PC-3 (cell line): ENCODE results near the gene CS. TPM values are rescaled to one million over a fixed set of nuclear protein-coding genes. Genes with fewer than 3 reads are reported as not detected.
"Not testable (repeated sequence)": the region's sequence is repeated elsewhere in the genome, so short reads cannot be mapped to it uniquely, and the experiment has no call there.

Experiments used
- ATAC-seq: fragments of 200-7000 bp; cut with Tn5 transposase; 2 replicates; pipeline ENCODE4 v1.9.1; 2020; ENCODE audit warnings: mild to moderate bottlenecking, moderate library complexity
- BruUV-seq: library from RNA; stranded (reverse); fragments of 400-500 nt; replicated peaks from 2 replicates; lab custom pipeline; 2021; lab: Mats Ljungman, UMichigan
- CTCF ChIA-PET: fragments of 300-600 bp; sonication (Branson Sonifier 250); formaldehyde crosslinking; loops from one replicate; lab custom pipeline; 2022; ENCODE audit warnings: antibody characterized with exemption; lab: Charles Lee
- POLR2A ChIA-PET: fragments of 300-600 bp; sonication (Branson Sonifier 250); formaldehyde crosslinking; loops from one replicate; lab custom pipeline; 2022; ENCODE audit warnings: antibody characterized with exemption; ENCODE audit not compliant: unreplicated experiment; lab: Charles Lee
- DNase-seq: peaks from one replicate; pipeline ENCODE4 v3.0.0-alpha.2; 2015
- H2AFZ ChIP-seq: fragments of 300-600 bp; sonication (generic); 2 replicates; pipeline ENCODE4 v1.6.0; 2016; ENCODE audit warnings: antibody characterized with exemption, low read length
- H3F3A ChIP-seq: fragments of 300-600 bp; sonication (generic); one replicate; pipeline ENCODE4 v1.6.0; 2017; ENCODE audit warnings: antibody characterized with exemption, low read length, control low read depth, mild to moderate bottlenecking; ENCODE audit not compliant: unreplicated experiment
- H3K27ac ChIP-seq: fragments of 300-600 bp; sonication (generic); 2 replicates; pipeline ENCODE4 v1.5.1; 2016; ENCODE audit warnings: mild to moderate bottlenecking, low read length
- H3K27me3 ChIP-seq: fragments of 300-600 bp; sonication (generic); 2 replicates; pipeline ENCODE4 v1.6.1; 2016; ENCODE audit warnings: low read length, mixed read lengths
- H3K36me3 ChIP-seq: fragments of 300-600 bp; sonication (generic); 2 replicates; pipeline ENCODE4 v1.6.1; 2016; ENCODE audit warnings: low read depth, mixed run types, low read length, mixed read lengths
- H3K4me1 ChIP-seq: fragments of 300-600 bp; sonication (generic); 2 replicates; pipeline ENCODE4 v1.5.1; 2016; ENCODE audit warnings: low read length; ENCODE audit not compliant: insufficient read depth
- H3K4me2 ChIP-seq: fragments of 300-600 bp; sonication (generic); 2 replicates; pipeline ENCODE4 v1.6.0; 2016; ENCODE audit warnings: low read length
- H3K4me3 ChIP-seq: fragments of 300-600 bp; sonication (generic); 2 replicates; pipeline ENCODE4 v1.5.1; 2016; ENCODE audit warnings: mild to moderate bottlenecking, low read length, mixed read lengths
- H3K79me2 ChIP-seq: fragments of 300-600 bp; sonication (generic); 2 replicates; pipeline ENCODE4 v1.6.1; 2017; ENCODE audit warnings: low read length, mixed read lengths
- H3K9ac ChIP-seq: fragments of 300-600 bp; sonication (generic); 2 replicates; pipeline ENCODE4 v1.6.0; 2016; ENCODE audit warnings: mild to moderate bottlenecking, low read length
- H3K9me2 ChIP-seq: fragments of 300-600 bp; sonication (generic); replicated peaks from 2 replicates; pipeline ENCODE4 v1.6.1; 2016; ENCODE audit warnings: mixed run types, low read length, mixed read lengths
- H3K9me3 ChIP-seq: fragments of 300-600 bp; sonication (generic); 2 replicates; pipeline ENCODE4 v1.6.1; 2016; ENCODE audit warnings: low read length, mixed read lengths
- H4K20me1 ChIP-seq: fragments of 300-600 bp; sonication (generic); 2 replicates; pipeline ENCODE4 v1.6.1; 2016; ENCODE audit warnings: low read length, mixed read lengths
- EZH2 ChIP-seq: fragments of 300-600 bp; sonication (generic); IDR thresholded peaks from one replicate; pipeline ENCODE4 v1.6.1; 2017; ENCODE audit warnings: antibody characterized with exemption, mild to moderate bottlenecking, low read length; ENCODE audit not compliant: unreplicated experiment
- EZH2phosphoT487 ChIP-seq: fragments of 300-600 bp; sonication (generic); IDR thresholded peaks from 2 replicates; pipeline ENCODE4 v1.6.1; 2018; ENCODE audit warnings: mild to moderate bottlenecking, antibody characterized with exemption, low read length, borderline replicate concordance
- intact Hi-C: fragments of 100-400 bp; cut with micrococcal nuclease; formaldehyde crosslinking; loops from 2 replicates; pipeline ENCODE4 v1.9.0; 2023
- total RNA-seq: library from RNA; depleted of rRNA; stranded (reverse); fragments of >200 nt; gene quantifications from 2 replicates; pipeline ENCODE4 v1.2.3, GENCODE V29; 2014
- TF ChIP-seq, protein P1 (sequence below): fragments of 300-600 bp; sonication (generic); conservative IDR thresholded peaks from 2 replicates; pipeline ENCODE4 v1.5.1; 2017; ENCODE audit warnings: antibody characterized with exemption, low read depth, mild to moderate bottlenecking, low read length

Gene CS
- total RNA-seq, 1 experiment from 2014 or later, result 182 TPM

DNA sequence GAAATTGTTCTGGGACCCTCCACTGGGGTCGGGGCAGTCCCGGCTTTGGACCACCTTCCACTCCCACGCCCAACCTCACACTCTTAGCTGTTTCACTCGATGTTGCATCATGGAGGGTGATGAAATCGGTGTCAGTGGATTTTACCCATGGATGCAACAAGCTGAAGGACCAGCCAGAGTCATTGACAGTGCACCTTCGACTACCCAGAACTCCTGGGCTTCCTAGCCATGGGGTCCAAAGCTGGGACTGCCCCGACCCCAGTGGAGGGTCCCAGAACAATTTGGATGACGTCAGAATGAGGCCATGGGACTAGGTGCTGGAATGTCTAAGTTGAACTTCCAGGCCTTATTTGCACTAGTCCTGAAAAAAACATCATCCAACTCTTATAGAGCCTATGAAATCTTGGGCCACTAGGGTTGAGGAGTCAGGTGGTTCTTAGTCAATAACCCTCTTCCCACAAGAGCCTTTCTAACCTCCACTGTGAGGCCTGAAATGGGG, 37.7 kb upstream of the CS start:
- intact Hi-C loops, result no loop called here
- H3K4me2 ChIP-seq, result 0 out of 2 replicates have a peak overlapping the region, but pooled peaks have one; percentile 39
- H4K20me1 ChIP-seq, result no peaks in the 10 kb centered on the region
- ChIA-PET POLR2A (no interaction called here), CTCF (no interaction called here)
- H3K4me1 ChIP-seq, result peaks cover 37% of the 10 kb centered on the region
- BruUV-seq, result no TSS peak
- H3K79me2 ChIP-seq, result no peaks in the 10 kb centered on the region
- no peak overlapping the region for H2AFZ ChIP-seq
- no peaks in the 10 kb centered on the region for H3K9me2 ChIP-seq
- no peaks in the 10 kb centered on the region for H3K36me3 ChIP-seq
- H3K9me3 ChIP-seq, result no peaks in the 10 kb centered on the region
- DNase-seq (no peak), ATAC-seq (no peak)
- no peak overlapping the region for H3K4me3 ChIP-seq
- no peaks in the 10 kb centered on the region for H3F3A ChIP-seq
- TF ChIP-seq, protein P1, sequence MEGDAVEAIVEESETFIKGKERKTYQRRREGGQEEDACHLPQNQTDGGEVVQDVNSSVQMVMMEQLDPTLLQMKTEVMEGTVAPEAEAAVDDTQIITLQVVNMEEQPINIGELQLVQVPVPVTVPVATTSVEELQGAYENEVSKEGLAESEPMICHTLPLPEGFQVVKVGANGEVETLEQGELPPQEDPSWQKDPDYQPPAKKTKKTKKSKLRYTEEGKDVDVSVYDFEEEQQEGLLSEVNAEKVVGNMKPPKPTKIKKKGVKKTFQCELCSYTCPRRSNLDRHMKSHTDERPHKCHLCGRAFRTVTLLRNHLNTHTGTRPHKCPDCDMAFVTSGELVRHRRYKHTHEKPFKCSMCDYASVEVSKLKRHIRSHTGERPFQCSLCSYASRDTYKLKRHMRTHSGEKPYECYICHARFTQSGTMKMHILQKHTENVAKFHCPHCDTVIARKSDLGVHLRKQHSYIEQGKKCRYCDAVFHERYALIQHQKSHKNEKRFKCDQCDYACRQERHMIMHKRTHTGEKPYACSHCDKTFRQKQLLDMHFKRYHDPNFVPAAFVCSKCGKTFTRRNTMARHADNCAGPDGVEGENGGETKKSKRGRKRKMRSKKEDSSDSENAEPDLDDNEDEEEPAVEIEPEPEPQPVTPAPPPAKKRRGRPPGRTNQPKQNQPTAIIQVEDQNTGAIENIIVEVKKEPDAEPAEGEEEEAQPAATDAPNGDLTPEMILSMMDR, result no peak
- TF ChIP-seq EZH2 (no peak), EZH2phosphoT487 (no peak)
- no peak overlapping the region for H3K9ac ChIP-seq
- H3K27me3 ChIP-seq, result no peaks in the 10 kb centered on the region
- H3K27ac ChIP-seq, result peak overlapping the region; percentile 65

DNA sequence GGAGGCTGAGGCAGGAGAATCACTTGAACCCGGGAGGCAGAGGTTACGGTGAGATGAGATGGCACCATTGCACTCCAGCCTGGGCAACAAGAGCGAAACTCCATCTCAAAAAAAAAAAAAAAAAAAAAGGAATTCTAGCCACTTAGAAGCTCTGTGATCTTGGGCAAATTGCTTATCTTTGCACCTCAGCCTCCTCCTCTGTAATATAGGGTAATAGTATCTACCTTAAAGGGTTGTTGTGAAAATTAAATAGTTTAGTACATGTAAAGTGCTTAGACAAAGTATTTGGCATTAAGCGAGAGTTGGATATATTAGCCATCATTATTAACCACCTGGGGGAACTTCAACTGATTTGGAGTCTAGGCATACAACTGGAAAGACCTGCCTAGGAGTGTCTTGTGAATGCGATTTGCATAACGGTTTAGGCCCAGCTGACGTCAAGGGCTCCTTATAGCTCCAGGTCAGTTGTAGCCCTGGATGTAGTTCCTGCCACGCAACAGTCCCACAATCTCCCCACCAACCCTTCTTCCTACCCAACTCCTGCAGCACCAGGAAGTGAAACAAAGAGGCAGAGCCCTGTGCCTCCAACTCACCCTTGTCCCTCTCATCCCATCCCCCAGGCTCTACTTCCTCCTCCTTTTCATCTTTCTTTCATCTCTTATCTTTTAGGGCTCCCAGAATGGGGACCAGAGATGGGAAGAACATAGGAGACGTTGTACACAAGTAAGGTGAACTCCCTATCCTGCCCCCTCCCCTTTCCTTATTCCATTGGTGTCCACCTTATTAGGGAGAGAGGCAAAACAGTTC, 36.4 kb upstream of the CS start:
- H3K27me3 ChIP-seq, result no peaks in the 10 kb centered on the region
- no peak overlapping the region for H3K4me2 ChIP-seq
- H3K79me2 ChIP-seq, result no peaks in the 10 kb centered on the region
- H3K4me1 ChIP-seq, result peaks cover 39% of the 10 kb centered on the region
- no TSS peak for BruUV-seq
- ChIA-PET CTCF (interaction anchor here (0.6 kb wide), 1 partner anchor 15 kb away, joined by 3 read pairs; no protein-coding TSS in a partner anchor), POLR2A (no interaction called here)
- H3K9ac ChIP-seq, result no peak overlapping the region
- intact Hi-C loops, result no loop called here
- DNase-seq (no peak), ATAC-seq (no peak)
- H3K36me3 ChIP-seq, result no peaks in the 10 kb centered on the region
- H3K27ac ChIP-seq, result no peak overlapping the region
- no peak overlapping the region for H2AFZ ChIP-seq
- no peaks in the 10 kb centered on the region for H3K9me3 ChIP-seq
- H3F3A ChIP-seq, result no peaks in the 10 kb centered on the region
- H4K20me1 ChIP-seq, result no peaks in the 10 kb centered on the region
- no peaks in the 10 kb centered on the region for H3K9me2 ChIP-seq
- no peak overlapping the region for H3K4me3 ChIP-seq
- TF ChIP-seq EZH2phosphoT487 (no peak), EZH2 (no peak)
- TF ChIP-seq, protein P1, result no peak

DNA sequence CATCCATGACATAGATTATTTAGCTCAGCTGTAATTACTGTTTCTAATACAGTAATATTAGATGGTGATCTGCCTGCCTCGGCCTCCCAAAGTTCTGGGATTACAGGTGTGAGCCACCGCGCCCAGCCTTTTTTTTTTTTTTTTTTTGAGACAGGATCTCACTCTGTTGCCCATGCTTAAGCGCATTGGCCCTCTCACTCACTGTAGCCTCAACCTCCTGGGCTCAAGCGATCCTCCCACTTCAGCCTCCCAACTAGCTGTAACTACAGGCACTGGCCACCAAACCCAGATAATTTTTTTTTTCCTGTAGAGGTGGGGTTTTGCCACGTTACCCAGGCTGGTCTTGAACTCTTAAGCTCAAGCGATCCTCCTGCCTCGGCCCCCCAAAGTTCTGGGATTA, 35.4 kb upstream of the CS start:
- H3K9me3 ChIP-seq, H3K9me2 ChIP-seq, H3K4me3 ChIP-seq, H3F3A ChIP-seq, H2AFZ ChIP-seq, intact Hi-C loops, DNase-seq, BruUV-seq, H3K27me3 ChIP-seq, H3K9ac ChIP-seq, H3K36me3 ChIP-seq, H4K20me1 ChIP-seq, H3K4me2 ChIP-seq, H3K27ac ChIP-seq, H3K79me2 ChIP-seq, ATAC-seq: not testable (repeated sequence)
- peaks cover 39% of the 10 kb centered on the region for H3K4me1 ChIP-seq
- CTCF ChIA-PET, result interaction anchor here (0.6 kb wide), 1 partner anchor 39 kb away, joined by 6 read pairs; no protein-coding TSS in a partner anchor
- POLR2A ChIA-PET, result interaction anchor here (0.6 kb wide), 1 partner anchor 16 kb away, joined by 3 read pairs; no protein-coding TSS in a partner anchor
